HepG2 (cell line): Measurements from ENCODE around the gene TBX10. TPM values are rescaled to one million over a fixed set of nuclear protein-coding genes. Genes with fewer than 3 reads are reported as not detected.

Experiments
- ATF6 ChIP-seq: sonication (generic); formaldehyde crosslinking; conservative IDR thresholded peaks from 2 replicates; pipeline ENCODE4 v1.4.0; 2020; ENCODE audit warnings: missing genetic modification reagents
- EED ChIP-seq: sonication (generic); formaldehyde crosslinking; IDR thresholded peaks from 2 replicates; pipeline ENCODE4 v1.5.0; 2020; ENCODE audit warnings: mild to moderate bottlenecking, missing genetic modification reagents
- HHEX ChIP-seq: IDR thresholded peaks from 2 replicates; pipeline ENCODE4 v1.6.1; 2016; ENCODE audit warnings: control low read depth
- HNRNPH1 ChIP-seq: fragments of 200-400 bp; formaldehyde crosslinking; optimal IDR thresholded peaks from 2 replicates; pipeline ENCODE3; 2017; ENCODE audit warnings: mild to moderate bottlenecking, low read depth, low read length
- IKZF4 ChIP-seq: sonication (generic); formaldehyde crosslinking; IDR thresholded peaks from 2 replicates; pipeline ENCODE4 v1.5.1; 2020; ENCODE audit warnings: borderline replicate concordance, mild to moderate bottlenecking, low read depth, missing genetic modification reagents; ENCODE audit errors: not compliant biosample characterization
- JDP2 ChIP-seq: sonication (generic); formaldehyde crosslinking; IDR thresholded peaks from 2 replicates; pipeline ENCODE4 v1.8.1; 2022; ENCODE audit warnings: missing genetic modification reagents, borderline replicate concordance
- KLF12 ChIP-seq: sonication (generic); formaldehyde crosslinking; IDR thresholded peaks from 2 replicates; pipeline ENCODE4 v1.4.0; 2020; ENCODE audit warnings: missing genetic modification reagents, borderline replicate concordance
- KLF9 ChIP-seq: IDR thresholded peaks from 2 replicates; pipeline ENCODE4 v1.6.1; 2016; ENCODE audit warnings: low read depth
- MBD4 ChIP-seq: IDR thresholded peaks from 2 replicates; pipeline ENCODE4 v1.6.1; 2012; ENCODE audit warnings: low read length, inconsistent platforms, borderline replicate concordance
- MIER3 ChIP-seq: IDR thresholded peaks from 2 replicates; pipeline ENCODE4 v1.6.1; 2016; ENCODE audit warnings: missing compliant biosample characterization, borderline replicate concordance
- MXI1 ChIP-seq: IDR thresholded peaks from 3 replicates; pipeline ENCODE4 v1.6.1; 2012; ENCODE audit warnings: low read depth, low read length, inconsistent platforms, borderline replicate concordance
- NFIB ChIP-seq: sonication (generic); formaldehyde crosslinking; IDR thresholded peaks from 2 replicates; pipeline ENCODE4 v1.9.0; 2021; ENCODE audit warnings: missing genetic modification reagents, mild to moderate bottlenecking, borderline replicate concordance
- NFYB ChIP-seq: sonication (generic); formaldehyde crosslinking; IDR thresholded peaks from 2 replicates; pipeline ENCODE4 v1.4.0; 2020; ENCODE audit warnings: missing genetic modification reagents
- POGK ChIP-seq: sonication (generic); formaldehyde crosslinking; conservative IDR thresholded peaks from 2 replicates; pipeline ENCODE4 v1.8.0; 2022; ENCODE audit warnings: mild to moderate bottlenecking, moderate library complexity, missing genetic modification reagents
- POLR2AphosphoS5 ChIP-seq: IDR thresholded peaks from 2 replicates; pipeline ENCODE4 v1.6.1; 2012; ENCODE audit warnings: low read depth, low read length
- PTBP1 ChIP-seq: fragments of 200-400 bp; formaldehyde crosslinking; IDR thresholded peaks from 2 replicates; pipeline ENCODE4 v1.6.1; 2018; ENCODE audit warnings: low read length, low read depth; ENCODE audit not compliant: poor library complexity, severe bottlenecking
- RBM39 ChIP-seq: fragments of 200-400 bp; formaldehyde crosslinking; IDR thresholded peaks from one replicate; pipeline ENCODE4 v1.6.1; 2018; ENCODE audit warnings: antibody characterized with exemption, mild to moderate bottlenecking, low read depth, low read length; ENCODE audit not compliant: poor library complexity, severe bottlenecking
- THYN1 ChIP-seq: sonication (generic); formaldehyde crosslinking; IDR thresholded peaks from 2 replicates; pipeline ENCODE4 v1.8.1; 2023; ENCODE audit warnings: low read depth, mild to moderate bottlenecking, moderate library complexity, missing genetic modification reagents, borderline replicate concordance
- ZMAT3 ChIP-seq: sonication (generic); formaldehyde crosslinking; conservative IDR thresholded peaks from 2 replicates; pipeline ENCODE4 v1.7.0; 2021; ENCODE audit warnings: missing genetic modification reagents
- ZNF12 ChIP-seq: sonication (generic); formaldehyde crosslinking; IDR thresholded peaks from 2 replicates; pipeline ENCODE4 v1.5.0; 2020; ENCODE audit warnings: missing genetic modification reagents
- ZNF138 ChIP-seq: sonication (generic); formaldehyde crosslinking; IDR thresholded peaks from 2 replicates; pipeline ENCODE4 v1.5.0; 2020; ENCODE audit warnings: mild to moderate bottlenecking, low read depth, missing genetic modification reagents
- ZNF557 ChIP-seq: sonication (generic); formaldehyde crosslinking; IDR thresholded peaks from 2 replicates; pipeline ENCODE4 v1.4.0; 2020; ENCODE audit warnings: missing genetic modification reagents
- ZNF569 ChIP-seq: sonication (generic); formaldehyde crosslinking; IDR thresholded peaks from 2 replicates; pipeline ENCODE4 v1.5.0; 2020; ENCODE audit warnings: mild to moderate bottlenecking, missing genetic modification reagents, moderate library complexity, borderline replicate concordance
- ZSCAN21 ChIP-seq: sonication (generic); formaldehyde crosslinking; IDR thresholded peaks from 2 replicates; pipeline ENCODE4 v1.8.0; 2022; ENCODE audit warnings: mild to moderate bottlenecking, missing genetic modification reagents, moderate library complexity, borderline replicate concordance
- polyA plus RNA-seq, 8 experiments: library from polyadenylated mRNA; depleted of rRNA in 3 of 8; stranded (reverse) in 7 of 8; unstranded in 1 of 8; fragments of >200 nt; fragmentation: Illumina TruSeq in 4 of 8; extraction: Trizol in 4 of 8; gene quantifications; 2 replicates each; pipeline versions ENCODE4 v1.2.1 to v1.2.3, GENCODE V29; 2011 to 2016; ENCODE audit warnings: low read depth in 4 of 8, missing spikeins in 1 of 8, mixed read lengths in 1 of 8; ENCODE audit not compliant: insufficient read depth in 1 of 8
- total RNA-seq, 5 experiments: library from RNA; depleted of rRNA; stranded (reverse); fragments of >200 nt; fragmentation: Illumina TruSeq; extraction: Trizol; gene quantifications; 2 replicates each; pipeline ENCODE4 v1.2.3, GENCODE V29; 2016; ENCODE audit warnings: low read depth in 1 of 5

Gene TBX10
- total and polyA plus RNA-seq, 2 of the 13 experiments (the other 11 are each of a cell fraction or from before 2014, with no cell fraction given), result 0.27 to 1.7 TPM

GRCh38 chr11:67629386-67630227 is 10.0 kb downstream of the TBX10 start, which contains the start of gene NUDT8 (continued):
- TF ChIP-seq MXI1, result peak; percentile 65; the same call in 1 of the 3 replicates
- TF ChIP-seq ZNF12 (CRISPR knock-in tag), result peak; percentile 58; the same call in 1 of the 2 replicates
- TF ChIP-seq PTBP1, result no peak
- no peak for TF ChIP-seq NFYB
- no peak for TF ChIP-seq JDP2 (CRISPR knock-in tag)
- no peak for TF ChIP-seq MBD4
- TF ChIP-seq HNRNPH1, result no peak
- TF ChIP-seq IKZF4, result peak; percentile 65
- no peak for TF ChIP-seq THYN1 (CRISPR knock-in tag)
- no peak; the same call in 1 of the 2 replicates for TF ChIP-seq ZMAT3 (CRISPR knock-in tag)
- TF ChIP-seq POLR2AphosphoS5, result 0 out of 2 replicates have a peak, but pooled peaks have one; percentile 5
- TF ChIP-seq ZNF569 (CRISPR knock-in tag), result no peak
- no peak for TF ChIP-seq ZNF138 (CRISPR knock-in tag)
- TF ChIP-seq KLF9, result no peak
- TF ChIP-seq ZSCAN21 (CRISPR knock-in tag), result peak; percentile 84
- TF ChIP-seq EED (CRISPR knock-in tag), result no peak
- no peak for TF ChIP-seq NFIB
- TF ChIP-seq ATF6 (CRISPR knock-in tag), result no peak
- TF ChIP-seq ZNF557 (CRISPR knock-in tag), result peak; percentile 79; the same call in 1 of the 2 replicates
- peak; percentile 81 for TF ChIP-seq POGK
- TF ChIP-seq KLF12 (CRISPR knock-in tag), result peak; percentile 77; the same call in 1 of the 2 replicates
- TF ChIP-seq HHEX (CRISPR knock-in tag), result no peak
- no peak; the same call in 1 of the 2 replicates for TF ChIP-seq MIER3
- peak; percentile 49 for TF ChIP-seq RBM39
